Gastroesophageal sphincter (tissue), 4 donors: ENCODE data around the gene POLR2I. TPM values are rescaled to one million over a fixed set of nuclear protein-coding genes. Genes with fewer than 3 reads are reported as not detected.

Experiments used
- ATAC-seq: fragments of 150-250 bp; one replicate; pipeline ENCODE4 v1.9.1; 2016; ENCODE audit warnings: mild to moderate bottlenecking, moderate library complexity
- H3K27ac ChIP-seq, 4 donors: fragments of 200-600 bp; sonication (generic) in 3 of 4; 1 replicate in 3 of 4; 2 replicates in 1 of 4; pipeline ENCODE4 v1.5.1; 2016 to 2019
- H3K27me3 ChIP-seq: fragments of 200-600 bp; sonication (generic); one replicate; pipeline ENCODE4 v1.5.1; 2019
- H3K36me3 ChIP-seq, 2 donors: fragments of 200-600 bp; sonication (generic); one replicate each; pipeline ENCODE4 v1.5.1; 2019; ENCODE audit warnings: control low read depth in 1 of 2
- H3K4me1 ChIP-seq, 3 donors: fragments of 200-600 bp; sonication (generic); 1 replicate in 2 of 3; 2 replicates in 1 of 3; pipeline ENCODE4 v1.5.1; 2016 to 2019; ENCODE audit warnings: control low read depth in 2 of 3
- H3K4me3 ChIP-seq, 2 donors: fragments of 200-600 bp; sonication (generic); one replicate each; pipeline ENCODE4 v1.5.1; 2019; ENCODE audit warnings: mild to moderate bottlenecking in 1 of 2, moderate library complexity in 1 of 2
- H3K9me3 ChIP-seq, 3 donors: fragments of 200-600 bp; sonication (generic); one replicate each; pipeline ENCODE4 v1.5.1; 2017 to 2019; ENCODE audit warnings: control low read depth in 2 of 3
- EP300 ChIP-seq: sonication (generic); formaldehyde crosslinking; IDR thresholded peaks from one replicate; pipeline ENCODE4 v1.6.1; 2017; ENCODE audit warnings: antibody characterized with exemption, mild to moderate bottlenecking
- POLR2A ChIP-seq, 2 donors: fragments of 450-650 bp; IDR thresholded peaks; one replicate each; pipeline ENCODE4 v1.6.1; 2017; ENCODE audit warnings: antibody characterized with exemption in 2 of 2, mild to moderate bottlenecking in 2 of 2, moderate library complexity in 1 of 2
- POLR2AphosphoS5 ChIP-seq: sonication (generic); formaldehyde crosslinking; IDR thresholded peaks from one replicate; pipeline ENCODE4 v1.6.1; 2017; ENCODE audit warnings: antibody characterized with exemption
- WGBS, 2 donors: methylation state at CpG; one replicate each; pipeline ENCODE4 v1.1.5; 2018; ENCODE audit warnings: low coverage in 1 of 2; 5-methylcytosine and 5-hydroxymethylcytosine counted together
- total RNA-seq, 4 donors: library from RNA; depleted of rRNA; stranded (reverse); fragments of >200 nt; gene quantifications; one replicate each; pipeline ENCODE4 v1.1.0, GENCODE V29; 2016
- TF ChIP-seq, protein P1 (sequence below), 4 experiments: fragments of 200-600 bp in 2 of 4; fragments of 450-650 bp in 2 of 4; sonication (generic) in 1 of 4; IDR thresholded peaks; one replicate each; pipeline ENCODE4 v1.5.1; 2017 to 2019; ENCODE audit warnings: antibody characterized with exemption in 4 of 4, mild to moderate bottlenecking in 2 of 4, moderate library complexity in 2 of 4

The POLR2I gene
- total RNA-seq, 4 donors from 2014 or later: 49.3 to 60.2 (median 54.1) TPM

DNA sequence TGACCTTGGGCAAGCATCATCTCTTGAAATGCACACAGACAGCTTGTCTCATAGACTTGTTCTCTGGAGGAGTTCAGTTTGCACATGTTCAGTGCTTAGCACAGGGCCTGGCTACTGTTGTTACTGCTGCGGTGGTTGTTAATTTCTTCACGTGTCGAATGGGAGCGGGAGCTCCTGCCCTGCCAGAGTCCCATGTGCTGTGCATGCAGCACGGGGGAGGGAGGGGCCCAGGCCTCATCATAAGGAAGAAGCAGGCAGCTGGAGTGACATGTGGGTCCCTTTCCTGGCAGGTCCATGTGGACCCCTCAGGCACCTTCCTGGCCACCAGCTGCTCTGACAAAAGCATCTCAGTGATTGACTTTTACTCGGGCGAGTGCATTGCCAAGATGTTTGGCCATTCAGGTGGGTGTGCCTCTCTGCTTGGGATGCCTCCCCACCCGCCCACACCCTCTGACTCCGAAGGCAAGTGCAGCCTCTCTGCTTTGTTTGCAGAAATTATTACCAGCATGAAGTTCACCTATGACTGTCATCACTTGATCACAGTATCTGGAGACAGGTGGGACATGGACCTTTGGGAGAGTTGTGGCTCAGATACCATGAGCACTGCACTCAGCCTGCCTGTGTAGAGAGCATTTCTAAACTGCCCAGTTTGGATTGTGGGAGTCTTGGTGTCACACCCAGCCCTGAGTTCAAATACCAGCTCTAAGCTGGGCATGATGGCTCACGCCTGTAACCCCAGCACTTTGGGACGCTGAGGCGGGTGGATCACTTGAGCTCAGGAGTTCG, 23.6 kb downstream of the POLR2I start:
- WGBS, 2 donors: 60 to 94% methylated on average over 2 to 3 of the region's 13 CpGs
- Histone ChIP-seq H3K36me3 (no peaks in the 10 kb centered on the region), H3K9me3 (no peaks in the 10 kb centered on the region), H3K4me1 (no peaks in the 10 kb centered on the region), H3K27me3 (no peaks in the 10 kb centered on the region), H3K27ac (no peak overlapping the region), H3K4me3 (no peak overlapping the region)
- no peak for ATAC-seq
- TF ChIP-seq POLR2A (IDR thresholded peaks at IDR 0.05): no peak

DNA sequence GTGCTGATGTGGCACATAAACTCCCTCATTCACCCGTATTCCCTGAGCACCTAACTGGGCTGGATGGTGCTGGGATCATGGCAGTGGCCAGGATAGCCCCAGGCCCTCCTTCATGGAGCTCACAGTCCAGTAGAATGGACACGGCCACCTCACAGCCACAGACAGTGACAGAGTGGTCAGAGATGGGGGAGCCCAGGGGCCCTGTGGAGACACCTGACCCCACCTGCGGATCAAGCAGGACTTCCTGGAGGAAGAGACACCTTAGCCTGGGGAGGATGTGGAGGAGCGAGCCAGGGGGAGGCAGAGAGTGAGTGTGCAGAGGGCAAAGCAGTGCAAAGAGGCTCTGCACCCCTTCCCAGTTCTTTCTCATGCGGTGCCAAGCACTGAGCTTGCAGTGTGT, 24.8 kb downstream of the POLR2I start:
- Histone ChIP-seq H3K9me3 (no peaks in the 10 kb centered on the region), H3K4me1 (no peaks in the 10 kb centered on the region), H3K36me3 (no peaks in the 10 kb centered on the region), H3K27me3 (no peaks in the 10 kb centered on the region), H3K27ac (no peak overlapping the region), H3K4me3 (no peak overlapping the region)
- no peak for TF ChIP-seq POLR2AphosphoS5
- no peak for TF ChIP-seq POLR2A (IDR thresholded peaks at IDR 0.05)
- TF ChIP-seq EP300: no peak
- 92 to 100% methylated on average over 1 to 2 of the region's 5 CpGs for WGBS, 2 donors
- ATAC-seq: no peak

DNA sequence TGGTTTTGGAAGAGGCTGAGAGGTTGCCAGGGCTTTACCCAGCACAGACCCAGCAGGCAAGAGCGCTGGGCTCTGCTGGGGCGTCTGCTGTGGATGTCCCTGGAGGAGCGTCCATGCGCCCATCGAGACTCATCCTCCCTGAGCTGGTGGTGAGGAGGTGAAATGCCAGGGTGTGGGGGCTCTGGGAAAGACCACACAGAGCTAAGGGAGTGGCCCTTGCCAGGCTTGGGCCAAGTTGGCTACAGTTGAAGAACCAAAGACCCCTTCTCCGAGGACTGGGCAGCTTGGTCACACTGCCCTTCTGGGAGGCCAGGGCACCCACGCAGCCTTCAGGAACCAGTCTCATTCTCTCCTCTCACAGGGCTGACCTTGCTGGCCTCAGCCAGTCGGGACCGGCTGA, 28.3 kb downstream of the POLR2I start:
- 83 to 93% methylated on average over 2 of the region's 9 CpGs for WGBS, 2 donors
- Histone ChIP-seq H3K36me3 (no peaks in the 10 kb centered on the region), H3K9me3 (no peaks in the 10 kb centered on the region), H3K27me3 (no peaks in the 10 kb centered on the region), H3K4me1 (no peaks in the 10 kb centered on the region), H3K27ac (no peak overlapping the region), H3K4me3 (no peak overlapping the region)
- TF ChIP-seq EP300: no peak
- ATAC-seq: no peak

DNA sequence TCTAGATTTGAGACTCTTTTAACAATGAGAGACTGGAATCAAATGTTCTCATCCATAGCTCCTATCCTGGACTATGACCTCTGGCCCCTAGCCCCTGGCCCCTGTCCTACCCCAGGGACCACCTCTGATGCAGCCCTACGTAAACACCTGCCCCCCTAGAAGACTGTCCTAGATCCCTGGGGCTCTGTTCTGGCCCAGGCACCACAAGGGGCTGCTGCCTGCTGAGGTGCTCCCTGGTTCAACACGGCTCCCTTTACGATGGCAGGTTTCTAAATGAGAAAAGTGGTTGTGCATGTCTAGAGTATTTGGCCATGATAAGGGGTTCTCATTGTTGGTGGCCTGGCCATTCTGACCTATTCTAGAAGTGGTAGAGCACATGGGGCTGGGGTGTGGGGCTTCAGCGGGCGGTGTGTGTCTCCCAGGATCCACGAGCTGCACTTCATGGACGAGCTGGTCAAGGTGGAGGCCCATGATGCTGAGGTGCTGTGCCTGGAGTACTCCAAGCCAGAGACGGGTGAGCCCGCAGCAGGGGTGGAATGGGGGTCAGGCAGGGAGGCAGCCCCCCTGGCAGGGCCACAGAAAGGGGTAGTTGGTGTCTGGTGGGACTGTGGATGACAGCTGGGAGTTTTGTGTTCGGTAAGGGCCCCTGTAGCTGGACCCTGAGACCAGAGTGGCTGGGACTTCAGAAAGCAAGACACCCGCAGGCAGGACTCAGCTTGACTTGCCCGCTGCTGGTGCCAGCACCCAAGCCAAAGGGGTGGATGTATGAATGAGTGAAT, 30.3 kb downstream of the POLR2I start:
- no peak for ATAC-seq
- H3K9me3 ChIP-seq: no peaks in the 10 kb centered on the region
- H3K4me3 ChIP-seq: no peak overlapping the region
- no CpG with 5 or more reads among the region's 12 CpGs for WGBS, 2 donors
- H3K27me3 ChIP-seq: no peaks in the 10 kb centered on the region
- H3K27ac ChIP-seq: no peak overlapping the region
- TF ChIP-seq POLR2A (IDR thresholded peaks at IDR 0.05): no peak
- TF ChIP-seq, protein P1, sequence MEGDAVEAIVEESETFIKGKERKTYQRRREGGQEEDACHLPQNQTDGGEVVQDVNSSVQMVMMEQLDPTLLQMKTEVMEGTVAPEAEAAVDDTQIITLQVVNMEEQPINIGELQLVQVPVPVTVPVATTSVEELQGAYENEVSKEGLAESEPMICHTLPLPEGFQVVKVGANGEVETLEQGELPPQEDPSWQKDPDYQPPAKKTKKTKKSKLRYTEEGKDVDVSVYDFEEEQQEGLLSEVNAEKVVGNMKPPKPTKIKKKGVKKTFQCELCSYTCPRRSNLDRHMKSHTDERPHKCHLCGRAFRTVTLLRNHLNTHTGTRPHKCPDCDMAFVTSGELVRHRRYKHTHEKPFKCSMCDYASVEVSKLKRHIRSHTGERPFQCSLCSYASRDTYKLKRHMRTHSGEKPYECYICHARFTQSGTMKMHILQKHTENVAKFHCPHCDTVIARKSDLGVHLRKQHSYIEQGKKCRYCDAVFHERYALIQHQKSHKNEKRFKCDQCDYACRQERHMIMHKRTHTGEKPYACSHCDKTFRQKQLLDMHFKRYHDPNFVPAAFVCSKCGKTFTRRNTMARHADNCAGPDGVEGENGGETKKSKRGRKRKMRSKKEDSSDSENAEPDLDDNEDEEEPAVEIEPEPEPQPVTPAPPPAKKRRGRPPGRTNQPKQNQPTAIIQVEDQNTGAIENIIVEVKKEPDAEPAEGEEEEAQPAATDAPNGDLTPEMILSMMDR (IDR thresholded peaks at IDR 0.05): no peak
- TF ChIP-seq EP300: no peak
- TF ChIP-seq POLR2AphosphoS5: no peak
- H3K4me1 ChIP-seq: no peaks in the 10 kb centered on the region
- no peaks in the 10 kb centered on the region for H3K36me3 ChIP-seq

DNA sequence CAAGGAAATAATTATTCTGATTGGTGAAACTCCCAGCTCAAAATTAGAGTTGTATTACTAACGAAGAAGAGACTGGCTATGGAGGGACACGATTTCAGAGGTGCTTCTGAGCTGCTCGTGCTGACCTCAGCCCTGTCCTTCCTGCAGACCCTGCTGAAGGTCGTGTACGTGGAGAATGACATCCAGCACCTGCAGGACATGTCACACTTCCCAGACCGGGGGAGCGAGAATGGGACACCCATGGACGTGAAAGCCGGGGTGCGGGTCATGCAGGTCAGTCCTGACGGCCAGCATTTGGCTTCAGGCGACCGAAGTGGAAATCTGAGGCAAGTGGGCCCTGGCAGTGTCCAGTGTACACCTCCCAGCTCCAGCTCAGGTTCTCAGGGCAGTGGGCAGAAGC, 31.8 kb downstream of the POLR2I start:
- TF ChIP-seq, protein P1 (IDR thresholded peaks at IDR 0.05): no peak
- TF ChIP-seq POLR2A (IDR thresholded peaks at IDR 0.05): no peak
- TF ChIP-seq POLR2AphosphoS5: no peak
- TF ChIP-seq EP300: no peak

DNA sequence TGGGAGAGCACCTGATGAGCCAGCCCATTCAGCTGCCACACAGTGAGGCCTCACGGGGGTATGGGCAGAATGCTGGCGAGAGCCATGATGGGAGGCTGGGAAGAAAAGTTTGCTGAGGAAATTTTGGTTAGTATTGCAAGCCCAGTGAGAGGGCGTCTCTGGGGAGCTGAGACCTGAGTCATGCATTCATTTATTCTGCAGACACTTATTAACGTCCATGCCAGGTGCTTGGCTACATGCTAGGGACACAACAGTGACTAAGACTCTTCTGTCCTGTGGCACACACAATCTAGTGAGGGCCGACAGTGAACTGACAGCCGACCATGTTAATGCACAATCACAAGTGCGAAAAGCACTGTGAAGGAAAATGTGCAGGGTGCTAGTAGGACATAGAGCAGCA, 32.8 kb downstream of the POLR2I start:
- TF ChIP-seq POLR2AphosphoS5 (no peak), POLR2A (IDR thresholded peaks at IDR 0.05) (no peak), EP300 (no peak)
- TF ChIP-seq, protein P1 (IDR thresholded peaks at IDR 0.05): no peak
- H3K27me3 ChIP-seq: no peaks in the 10 kb centered on the region
- 78% methylated on average over 4 of the region's 7 CpGs; no CpG with 5 or more reads in 1 of the 2 donors for WGBS, 2 donors
- no peak overlapping the region for H3K27ac ChIP-seq
- no peak overlapping the region for H3K4me3 ChIP-seq
- no peaks in the 10 kb centered on the region for H3K36me3 ChIP-seq
- H3K4me1 ChIP-seq: no peaks in the 10 kb centered on the region
- no peaks in the 10 kb centered on the region for H3K9me3 ChIP-seq
- no peak for ATAC-seq

More for the DNA sequence above, 31.8 kb downstream of the POLR2I start:
- H3K27ac ChIP-seq: no peak overlapping the region
- no peak for ATAC-seq
- H3K36me3 ChIP-seq: no peaks in the 10 kb centered on the region
- no peaks in the 10 kb centered on the region for H3K9me3 ChIP-seq
- no peaks in the 10 kb centered on the region for H3K4me1 ChIP-seq
- 92 to 94% methylated on average over 4 to 5 of the region's 13 CpGs for WGBS, 2 donors
- H3K27me3 ChIP-seq: no peaks in the 10 kb centered on the region
- H3K4me3 ChIP-seq: no peak overlapping the region
